AG09309 (cell line): ENCODE data around the gene CNOT6.

Source experiments
- DNase-seq: peaks from one replicate; pipeline ENCODE4 v3.0.0-alpha.2; 2010; ENCODE audit warnings: low read depth
- H3K4me3 ChIP-seq: 2 replicates; pipeline ENCODE4 v1.5.1; 2011; ENCODE audit warnings: mild to moderate bottlenecking, low read depth, low read length, moderate library complexity; ENCODE audit not compliant: control insufficient read depth
- TF ChIP-seq, protein P1 (sequence below): IDR thresholded peaks from 2 replicates; pipeline ENCODE4 v1.5.1; 2011; ENCODE audit warnings: mild to moderate bottlenecking, low read depth, low read length, inconsistent platforms; ENCODE audit not compliant: insufficient read depth, control insufficient read depth; ENCODE audit errors: missing control alignments

The CNOT6 gene

DNA sequence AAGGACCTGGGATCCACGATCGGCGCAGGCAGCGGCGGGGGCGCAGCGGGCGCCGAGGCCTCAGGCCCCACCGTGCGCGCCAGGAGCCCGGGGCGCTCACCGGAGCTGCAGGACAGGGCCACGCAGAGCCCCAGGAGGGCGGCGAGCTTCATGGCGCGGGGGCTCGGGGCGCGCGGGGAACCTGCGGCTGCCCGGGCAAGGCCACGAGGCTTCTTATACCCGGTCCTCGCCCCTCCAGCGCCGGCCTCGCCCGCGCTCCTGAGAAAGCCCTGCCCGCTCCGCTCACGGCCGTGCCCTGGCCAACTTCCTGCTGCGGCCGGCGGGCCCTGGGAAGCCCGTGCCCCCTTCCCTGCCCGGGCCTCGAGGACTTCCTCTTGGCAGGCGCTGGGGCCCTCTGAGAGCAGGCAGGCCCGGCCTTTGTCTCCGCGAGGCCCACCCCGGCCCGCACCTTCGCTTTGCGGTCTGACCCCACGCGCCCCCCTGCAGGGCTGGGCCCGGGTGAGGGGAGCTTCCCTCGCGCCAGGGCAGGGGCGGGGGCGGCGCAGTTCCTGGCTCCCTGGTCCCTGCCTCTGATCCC lies 97.2 kb downstream of the CNOT6 start, which contains the start of gene SCGB3A1:
Gene SCGB3A1, minus strand, starts transcription at position 189 of the 577 bp plus-strand sequence. Its CDS starts 37 bp downstream, at position 152.
- H3K4me3 ChIP-seq = no peak within 1 kb of the TSS

DNA sequence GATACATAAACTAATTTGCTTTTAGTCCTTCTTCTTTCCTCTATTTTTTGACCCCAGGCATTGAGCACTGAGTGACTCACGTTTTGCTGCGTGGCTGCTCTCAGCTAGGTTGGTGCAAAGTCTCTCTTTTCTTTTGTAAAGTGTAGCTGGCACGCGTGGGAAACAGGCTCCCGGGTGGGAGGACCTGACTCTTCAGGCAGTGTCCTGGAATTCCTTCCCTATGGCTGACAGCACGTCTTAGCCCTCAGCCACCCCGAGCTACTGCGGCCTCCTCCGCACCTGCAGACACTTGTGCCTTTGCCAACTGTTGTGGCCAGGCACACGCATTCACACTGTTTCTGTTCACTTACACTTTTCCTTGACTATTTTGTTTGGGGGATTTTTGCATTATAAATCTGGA lies 98.0 kb downstream of the CNOT6 start:
- no peak for DNase-seq
- TF ChIP-seq, protein P1, sequence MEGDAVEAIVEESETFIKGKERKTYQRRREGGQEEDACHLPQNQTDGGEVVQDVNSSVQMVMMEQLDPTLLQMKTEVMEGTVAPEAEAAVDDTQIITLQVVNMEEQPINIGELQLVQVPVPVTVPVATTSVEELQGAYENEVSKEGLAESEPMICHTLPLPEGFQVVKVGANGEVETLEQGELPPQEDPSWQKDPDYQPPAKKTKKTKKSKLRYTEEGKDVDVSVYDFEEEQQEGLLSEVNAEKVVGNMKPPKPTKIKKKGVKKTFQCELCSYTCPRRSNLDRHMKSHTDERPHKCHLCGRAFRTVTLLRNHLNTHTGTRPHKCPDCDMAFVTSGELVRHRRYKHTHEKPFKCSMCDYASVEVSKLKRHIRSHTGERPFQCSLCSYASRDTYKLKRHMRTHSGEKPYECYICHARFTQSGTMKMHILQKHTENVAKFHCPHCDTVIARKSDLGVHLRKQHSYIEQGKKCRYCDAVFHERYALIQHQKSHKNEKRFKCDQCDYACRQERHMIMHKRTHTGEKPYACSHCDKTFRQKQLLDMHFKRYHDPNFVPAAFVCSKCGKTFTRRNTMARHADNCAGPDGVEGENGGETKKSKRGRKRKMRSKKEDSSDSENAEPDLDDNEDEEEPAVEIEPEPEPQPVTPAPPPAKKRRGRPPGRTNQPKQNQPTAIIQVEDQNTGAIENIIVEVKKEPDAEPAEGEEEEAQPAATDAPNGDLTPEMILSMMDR = no peak

More for the DNA sequence above, 97.2 kb downstream of the CNOT6 start, which contains the start of gene SCGB3A1:
- TF ChIP-seq, protein P1 = no peak
- DNase-seq = no peak

GRCh38 chr5:180593446-180594206 lies 99.4 kb downstream of the CNOT6 start:
- no peak overlapping the region for H3K4me3 ChIP-seq
- TF ChIP-seq, protein P1 = no peak
- no peak for DNase-seq

More for the DNA sequence above, 98.0 kb downstream of the CNOT6 start:
- H3K4me3 ChIP-seq = no peak overlapping the region

DNA sequence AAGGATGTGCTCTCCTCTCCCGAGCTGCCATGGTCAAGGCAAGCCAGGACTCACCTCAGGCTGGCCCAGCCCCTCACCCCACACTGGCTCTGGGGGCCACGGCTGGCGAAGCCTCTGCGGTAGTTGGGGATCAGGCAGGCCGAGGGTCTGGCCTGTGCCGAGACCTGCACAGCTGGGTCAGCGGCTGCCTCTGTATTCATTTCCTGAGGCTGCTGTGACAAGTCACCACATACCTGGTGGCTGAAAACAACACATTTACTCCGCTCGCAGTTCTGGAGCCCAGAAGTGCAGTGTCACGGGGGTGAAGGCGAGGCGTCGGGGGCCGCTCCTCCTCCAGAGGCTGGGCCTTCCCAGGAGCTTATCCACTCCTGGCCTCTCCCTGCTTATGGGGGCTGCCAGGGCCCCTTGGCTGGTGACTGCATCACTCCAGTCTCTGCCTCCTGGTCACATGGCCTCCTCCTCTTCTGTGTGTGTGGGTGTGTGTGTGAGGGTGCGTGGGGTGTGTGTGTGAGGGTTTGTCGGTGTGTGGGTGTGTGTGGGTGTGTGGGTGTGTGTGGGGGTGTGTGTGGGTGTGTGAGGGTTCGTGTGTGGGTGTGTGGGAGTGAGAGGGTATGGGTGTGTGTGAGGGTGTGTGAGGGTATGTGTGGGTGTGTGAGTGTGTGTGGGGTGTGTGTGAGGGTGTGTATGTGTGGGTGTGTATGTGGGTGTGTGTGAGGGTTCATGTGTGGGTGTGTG lies 100.3 kb downstream of the CNOT6 start:
- no peak overlapping the region for H3K4me3 ChIP-seq
- TF ChIP-seq, protein P1 = no peak
- DNase-seq = no peak

DNA sequence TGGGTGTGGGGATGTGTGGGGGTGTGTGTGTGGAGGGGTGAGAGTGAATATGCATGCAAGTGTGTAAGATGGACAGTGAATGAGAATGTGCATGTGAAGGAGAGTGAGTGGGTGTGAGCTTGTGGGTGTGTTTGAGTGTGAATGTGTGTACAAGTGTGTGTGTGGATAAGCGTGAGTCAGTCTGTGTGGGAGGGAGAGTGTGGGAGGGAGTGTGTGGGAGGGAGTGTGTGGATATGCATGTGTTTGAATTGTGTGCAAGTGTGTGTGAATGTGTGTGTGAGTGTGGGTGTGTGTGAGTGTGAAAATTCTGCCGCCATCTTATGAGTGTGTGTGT lies 100.8 kb downstream of the CNOT6 start:
- TF ChIP-seq, protein P1 = no peak
- H3K4me3 ChIP-seq = no peak overlapping the region
- DNase-seq = no peak

DNA sequence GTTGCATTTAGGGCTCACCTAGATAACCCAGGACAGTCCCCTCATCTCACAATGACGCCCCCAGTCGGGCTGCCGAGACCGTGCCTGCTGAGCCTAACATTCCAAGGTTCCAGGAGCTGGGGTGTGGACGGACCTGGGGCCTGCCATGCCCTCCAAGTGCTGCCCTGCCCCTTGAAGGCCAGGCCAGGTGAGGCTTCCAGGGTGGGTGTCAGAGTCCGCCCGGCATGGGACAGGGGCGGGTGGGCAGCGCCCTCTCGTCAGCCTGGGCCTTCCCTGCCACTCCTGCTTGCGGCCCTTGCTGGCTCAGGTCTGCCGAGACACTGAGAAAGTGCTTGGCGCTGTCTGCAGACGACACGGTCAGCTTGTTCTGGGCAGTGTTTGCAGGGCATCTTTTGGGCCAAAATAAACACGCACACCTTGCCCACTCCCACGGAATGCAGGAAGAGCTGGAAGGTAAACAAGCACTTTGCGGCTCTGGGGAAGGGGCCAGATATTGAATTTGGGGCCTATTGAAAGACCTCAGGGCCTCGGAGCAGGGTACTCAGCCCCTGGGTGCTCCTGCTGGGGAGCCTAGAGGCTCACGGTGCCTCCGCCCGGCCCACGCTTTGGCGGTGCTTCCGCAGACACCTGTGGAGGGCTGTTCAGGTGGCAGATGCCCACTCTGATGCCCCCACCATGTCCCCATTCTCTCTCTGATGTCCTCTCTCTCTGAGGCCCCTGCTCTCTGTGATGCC lies 101.4 kb downstream of the CNOT6 start:
- DNase-seq = no peak
- H3K4me3 ChIP-seq = no peak overlapping the region
- TF ChIP-seq, protein P1 = no peak
